ENCODE data around the gene HSD11B1. TPM values are rescaled to one million over a fixed set of nuclear protein-coding genes. Genes with fewer than 3 reads are reported as not detected.

Gene HSD11B1
- total and polyA plus RNA-seq, 2 donors (not counting 1 experiment from before 2014, with no cell fraction given) = 7.1 to 31.5 TPM

DNA sequence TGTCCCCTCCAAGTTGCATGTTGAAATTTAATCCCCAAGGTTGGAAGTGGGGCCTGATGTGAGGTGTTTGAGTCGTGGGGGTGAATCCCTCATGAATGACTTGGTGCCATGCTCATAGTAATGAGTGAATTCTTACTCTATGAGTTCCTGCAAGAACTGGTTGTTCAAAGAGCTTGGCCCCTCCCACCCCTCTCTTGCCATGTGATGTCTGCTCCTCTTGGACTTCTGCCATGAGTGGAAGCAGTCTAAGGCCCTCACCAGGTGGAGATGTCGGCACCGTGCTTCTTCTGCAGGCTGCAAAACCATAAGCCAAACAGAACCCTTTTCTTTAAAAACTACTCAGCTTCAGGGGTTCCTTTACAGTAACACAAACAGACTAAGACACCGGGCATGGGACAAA, 15.2 kb upstream of the HSD11B1 start:
- Histone ChIP-seq H3K4me2 (ENCODE audit: extremely low read depth, insufficient read depth, low read length) (no peak overlapping the region), H3K4me3 (replicated peaks in 1 of 4; ENCODE audit: control extremely low read depth in 1 of 4, insufficient read depth in 1 of 4, low read depth in 3 of 4, low read length in 4 of 4) (no peak overlapping the region), H3K27me3 (ENCODE audit: control insufficient read depth, insufficient read depth, low read length) (no peaks in the 10 kb centered on the region), H3K9me3 (ENCODE audit: control insufficient read depth, insufficient read depth, low read depth, low read length) (no peaks in the 10 kb centered on the region), H2AFZ (ENCODE audit: low read length) (no peak overlapping the region), H3K9ac (ENCODE audit: insufficient read depth, low read length) (no peak overlapping the region), H3K79me2 (ENCODE audit: control insufficient read depth, insufficient read depth, low read length) (no peaks in the 10 kb centered on the region), H3K4me1 (ENCODE audit: control insufficient read depth, extremely low read depth, insufficient read depth, low read length) (peaks cover 7% of the 10 kb centered on the region), H3K27ac (ENCODE audit: insufficient read depth, low read length) (no peak overlapping the region), H3K36me3 (ENCODE audit: control insufficient read depth, insufficient read depth, low read length) (no peaks in the 10 kb centered on the region), H4K20me1 (ENCODE audit: control insufficient read depth, extremely low read depth, insufficient read depth, low read length) (no peaks in the 10 kb centered on the region)
- no peak for DNase-seq (ENCODE audit: low read depth in 2 of 2)
- TF ChIP-seq EZH2 (IDR thresholded peaks at IDR 0.05; ENCODE audit: low read length, missing control alignments) (no peak), CTCF (conservative IDR thresholded peaks at IDR 0.05 in 1 of 2, IDR thresholded peaks at IDR 0.05 in 1 of 2; ENCODE audit: low read depth in 1 of 2, low read length in 2 of 2) (no peak)

DNA sequence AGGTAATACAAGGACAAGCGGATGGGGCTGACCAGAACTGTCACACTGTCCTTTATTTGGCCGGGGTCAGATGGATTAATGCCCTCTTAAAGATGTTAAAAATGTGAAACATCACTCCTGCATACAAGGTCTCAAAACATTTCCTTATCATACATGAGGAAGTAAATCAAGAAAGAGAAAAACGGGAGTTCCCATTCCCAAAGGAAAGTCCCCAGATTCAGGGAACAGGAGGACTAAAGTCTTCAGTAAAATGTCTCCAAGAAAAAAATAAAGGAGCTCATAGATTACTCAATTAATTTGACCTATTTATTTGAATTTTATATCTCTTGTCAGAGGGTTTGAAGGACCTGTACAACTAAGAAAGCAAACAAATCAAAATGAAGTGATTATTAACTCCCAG, 13.4 kb upstream of the HSD11B1 start:
- Histone ChIP-seq H3K27me3 (ENCODE audit: control insufficient read depth, insufficient read depth, low read length) (no peaks in the 10 kb centered on the region), H3K4me1 (ENCODE audit: control insufficient read depth, extremely low read depth, insufficient read depth, low read length) (peaks cover 7% of the 10 kb centered on the region), H3K36me3 (ENCODE audit: control insufficient read depth, insufficient read depth, low read length) (no peaks in the 10 kb centered on the region), H4K20me1 (ENCODE audit: control insufficient read depth, extremely low read depth, insufficient read depth, low read length) (no peaks in the 10 kb centered on the region), H3K4me3 (replicated peaks in 1 of 4; ENCODE audit: control extremely low read depth in 1 of 4, insufficient read depth in 1 of 4, low read depth in 3 of 4, low read length in 4 of 4) (no peak overlapping the region), H2AFZ (ENCODE audit: low read length) (no peak overlapping the region), H3K9ac (ENCODE audit: insufficient read depth, low read length) (no peak overlapping the region), H3K79me2 (ENCODE audit: control insufficient read depth, insufficient read depth, low read length) (no peaks in the 10 kb centered on the region), H3K4me2 (ENCODE audit: extremely low read depth, insufficient read depth, low read length) (no peak overlapping the region), H3K27ac (ENCODE audit: insufficient read depth, low read length) (no peak overlapping the region), H3K9me3 (ENCODE audit: control insufficient read depth, insufficient read depth, low read depth, low read length) (no peaks in the 10 kb centered on the region)
- TF ChIP-seq EZH2 (IDR thresholded peaks at IDR 0.05; ENCODE audit: low read length, missing control alignments) (no peak), CTCF (conservative IDR thresholded peaks at IDR 0.05 in 1 of 2, IDR thresholded peaks at IDR 0.05 in 1 of 2; ENCODE audit: low read depth in 1 of 2, low read length in 2 of 2) (no peak)
- no peak for DNase-seq (ENCODE audit: low read depth in 2 of 2)

DNA sequence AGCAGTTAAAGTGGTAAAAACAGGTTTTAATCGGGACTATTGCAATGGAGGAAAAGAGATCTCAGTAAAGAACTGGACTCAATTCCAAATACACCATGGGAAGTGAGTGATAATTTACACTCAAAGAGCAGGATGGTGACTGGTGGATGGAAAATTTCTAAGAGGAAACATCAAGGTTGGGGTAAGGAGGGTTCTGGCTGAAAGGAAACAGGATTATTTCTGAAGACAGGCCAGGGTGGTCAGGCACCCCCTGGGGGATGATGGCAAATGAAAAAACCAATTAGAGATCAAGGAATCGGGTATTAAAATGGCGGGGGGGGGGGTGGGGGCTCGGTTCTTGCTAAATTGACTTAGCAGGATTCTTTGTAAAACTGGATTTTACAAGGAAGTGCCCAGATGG, 12.3 kb upstream of the HSD11B1 start:
- no peaks in the 10 kb centered on the region for H3K9me3 ChIP-seq (ENCODE audit: control insufficient read depth, insufficient read depth, low read depth, low read length)
- H3K27ac ChIP-seq (ENCODE audit: insufficient read depth, low read length) = no peak overlapping the region
- H3K9ac ChIP-seq (ENCODE audit: insufficient read depth, low read length) = no peak overlapping the region
- H2AFZ ChIP-seq (ENCODE audit: low read length) = no peak overlapping the region
- no peak overlapping the region for H3K4me3 ChIP-seq (replicated peaks in 1 of 4; ENCODE audit: control extremely low read depth in 1 of 4, insufficient read depth in 1 of 4, low read depth in 3 of 4, low read length in 4 of 4)
- H3K36me3 ChIP-seq (ENCODE audit: control insufficient read depth, insufficient read depth, low read length) = no peaks in the 10 kb centered on the region
- H3K27me3 ChIP-seq (ENCODE audit: control insufficient read depth, insufficient read depth, low read length) = no peaks in the 10 kb centered on the region
- no peak overlapping the region for H3K4me2 ChIP-seq (ENCODE audit: extremely low read depth, insufficient read depth, low read length)
- H3K4me1 ChIP-seq (ENCODE audit: control insufficient read depth, extremely low read depth, insufficient read depth, low read length) = peaks cover 7% of the 10 kb centered on the region
- DNase-seq (ENCODE audit: low read depth in 2 of 2) = no peak
- H3K79me2 ChIP-seq (ENCODE audit: control insufficient read depth, insufficient read depth, low read length) = no peaks in the 10 kb centered on the region
- no peaks in the 10 kb centered on the region for H4K20me1 ChIP-seq (ENCODE audit: control insufficient read depth, extremely low read depth, insufficient read depth, low read length)
- no peak for TF ChIP-seq EZH2 (IDR thresholded peaks at IDR 0.05; ENCODE audit: low read length, missing control alignments)
- TF ChIP-seq CTCF (conservative IDR thresholded peaks at IDR 0.05 in 1 of 2, IDR thresholded peaks at IDR 0.05 in 1 of 2; ENCODE audit: low read depth in 1 of 2, low read length in 2 of 2) = no peak
